Measurements from ENCODE around the gene LIFR. TPM values are rescaled to one million over a fixed set of nuclear protein-coding genes. Genes with fewer than 3 reads are reported as not detected.
A peak's percentile ranks its signal among the peaks of the same experiment; 100 is the strongest.

LIFR gene
- total RNA-seq, 1 donor from 2014 or later: 48.1 TPM

- FAIRE-seq (no peak), DNase-seq (ENCODE audit: low spot score in 2 of 2) (no peak)
Measured at GRCh38 chr5:38448568-38449350, 107.7 kb downstream of the LIFR start.

- FAIRE-seq: no peak
- no peak for DNase-seq (ENCODE audit: low spot score in 2 of 2)
Measured at GRCh38 chr5:38447786-38448185, 108.7 kb downstream of the LIFR start.

GRCh38 chr5:38447056-38447455 is 109.4 kb downstream of the LIFR start:
- FAIRE-seq (no peak), DNase-seq (ENCODE audit: low spot score in 2 of 2) (no peak)

DNA sequence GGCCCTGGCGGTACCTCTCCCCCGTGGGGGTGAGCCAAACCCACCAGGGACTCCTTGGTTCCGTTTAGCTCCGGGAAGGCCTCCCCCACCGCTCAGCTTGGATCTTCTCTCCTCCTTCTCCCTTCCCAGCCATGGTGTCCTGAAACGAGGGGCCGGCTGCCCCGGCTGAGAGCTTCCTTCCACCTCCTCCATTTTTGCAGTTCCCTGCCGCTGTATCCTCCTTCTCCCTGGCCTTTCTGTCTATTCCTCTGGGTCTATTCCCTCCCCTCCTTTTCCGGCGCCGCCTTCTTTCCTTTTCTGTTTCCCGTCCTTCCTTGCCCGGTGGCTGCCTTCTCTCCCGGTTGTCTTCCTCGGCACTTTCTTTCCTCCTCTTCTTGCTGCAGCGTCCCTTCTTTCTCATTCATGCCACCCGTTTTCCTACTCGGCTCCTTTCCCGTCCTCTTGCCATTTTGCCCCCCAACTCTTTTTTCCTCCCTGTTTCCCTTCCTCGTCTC is 110.4 kb downstream of the LIFR start:
- no peak for DNase-seq (ENCODE audit: low spot score in 2 of 2)
- FAIRE-seq: no peak

- DNase-seq (ENCODE audit: low spot score in 2 of 2): no peak
- FAIRE-seq: no peak
Measured at GRCh38 chr5:38445374-38446028, 110.9 kb downstream of the LIFR start.

DNA sequence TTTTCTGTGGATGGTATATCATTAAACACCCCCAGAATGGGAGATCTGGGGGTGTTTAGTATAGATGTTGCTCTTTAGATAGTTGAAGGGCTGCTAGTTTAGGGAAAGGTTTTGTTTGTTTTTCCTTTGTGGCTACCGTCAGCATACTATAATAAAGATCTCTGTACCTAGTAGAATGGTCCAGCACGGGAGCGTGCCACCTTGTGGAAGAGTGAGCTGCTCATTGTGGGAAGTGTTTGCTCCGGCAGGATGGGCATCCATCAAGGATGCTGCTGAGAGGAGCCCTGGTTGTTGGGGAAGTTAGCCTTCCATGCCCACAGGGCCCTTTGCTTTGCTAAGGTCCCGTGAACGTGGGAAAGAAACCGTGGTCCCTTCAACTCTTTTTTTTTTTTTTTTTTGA is 113.1 kb downstream of the LIFR start:
- FAIRE-seq: no peak

GRCh38 chr5:38442247-38442573 is 114.2 kb downstream of the LIFR start:
- peak; percentile 99 for FAIRE-seq
- no peak for DNase-seq (ENCODE audit: low spot score in 2 of 2)

More for the DNA sequence above, 113.1 kb downstream of the LIFR start:
- DNase-seq (ENCODE audit: low spot score in 2 of 2): no peak

DNA sequence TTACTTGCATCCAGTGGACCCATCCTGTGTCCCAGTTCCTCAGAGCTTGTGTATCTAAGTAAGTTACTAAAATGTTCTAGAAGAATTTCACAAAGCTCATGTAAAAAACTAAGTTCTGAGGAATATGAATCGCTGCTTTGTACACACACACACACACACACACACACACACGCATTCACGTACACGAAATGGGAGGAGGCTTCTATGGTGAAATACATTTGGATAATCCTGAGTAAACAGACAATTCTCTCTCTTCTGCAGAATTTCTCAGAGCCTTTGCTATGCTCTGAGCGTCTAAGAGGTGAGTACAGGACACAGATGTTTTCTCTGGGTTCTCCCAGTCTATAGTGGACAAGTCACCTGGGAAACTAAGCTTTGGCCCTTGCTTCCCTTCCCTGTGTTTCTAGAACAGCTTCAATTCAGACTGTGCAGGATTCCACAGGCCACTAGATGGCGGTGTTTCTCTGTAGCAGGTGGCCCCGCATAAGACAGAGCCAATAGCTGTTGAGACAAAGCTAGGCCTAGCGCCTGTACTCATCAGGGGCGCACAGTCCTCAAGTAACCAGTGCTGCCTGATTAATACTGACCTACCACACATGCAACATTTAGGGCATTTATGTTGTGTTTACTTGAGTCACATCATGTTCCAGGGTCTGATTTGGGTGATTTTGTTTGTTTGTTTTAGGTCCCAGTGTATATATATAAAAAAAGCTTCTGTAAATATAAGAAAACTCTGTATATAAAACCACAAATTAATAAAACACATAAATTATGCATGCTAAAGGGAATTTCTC is 114.8 kb downstream of the LIFR start:
- FAIRE-seq (no peak), DNase-seq (ENCODE audit: low spot score in 2 of 2) (peak; percentile 62 to 81)

GRCh38 chr5:38438757-38439156 is 117.7 kb downstream of the LIFR start:
- FAIRE-seq: no peak
- no peak for DNase-seq (ENCODE audit: low spot score in 2 of 2)

- DNase-seq (ENCODE audit: low spot score in 2 of 2) (no peak), FAIRE-seq (no peak)
Measured at GRCh38 chr5:38434966-38435705, 121.3 kb downstream of the LIFR start.

GRCh38 chr5:38433160-38433861 is 123.1 kb downstream of the LIFR start:
- no peak for DNase-seq (ENCODE audit: low spot score in 2 of 2)
- FAIRE-seq: no peak

GRCh38 chr5:38431242-38431853 is 125.1 kb downstream of the LIFR start:
- DNase-seq (ENCODE audit: low spot score in 2 of 2) (no peak), FAIRE-seq (no peak)

- FAIRE-seq (no peak), DNase-seq (ENCODE audit: low spot score in 2 of 2) (no peak)
Measured at GRCh38 chr5:38426986-38427950, 129.2 kb downstream of the LIFR start.

GRCh38 chr5:38426490-38426889 is 130.0 kb downstream of the LIFR start:
- no peak for FAIRE-seq
- no peak for DNase-seq (ENCODE audit: low spot score in 2 of 2)
